ENCODE measurements around the gene SHROOM1. TPM values are rescaled to one million over a fixed set of nuclear protein-coding genes. Genes with fewer than 3 reads are reported as not detected.

The SHROOM1 gene
- total and polyA plus RNA-seq, 10 donors: 1.1 to 26.1 (median 3.1) TPM

GRCh38 chr5:132836852-132837251 lies 6.4 kb upstream of the SHROOM1 start:
- intact Hi-C loops (cut with DNase I; ENCODE audit: low total_unique reads): no loop called here
- Histone ChIP-seq H3K9me3 (no peaks in the 10 kb centered on the region), H3K36me3 (no peaks in the 10 kb centered on the region), H3K4me3 (no peak overlapping the region), H3K4me1 (peaks cover 0 to 10% (median 0%) of the 10 kb centered on the region in 6 donors), H3K27me3 (replicated peaks in 1 of 7) (no peaks in the 10 kb centered on the region), H3K27ac (no peak overlapping the region)
- DNase-seq: no peak
- 95 to 100% (median 96%) methylated on average over 1 of the region's 1 CpG for WGBS, 5 donors
- no peak for TF ChIP-seq CTCF (IDR thresholded peaks at IDR 0.05 in 8 of 11, conservative IDR thresholded peaks at IDR 0.05 in 3 of 11)
- no peak for TF ChIP-seq POLR2AphosphoS5 (IDR thresholded peaks at IDR 0.05)
- no peak for TF ChIP-seq POLR2A (IDR thresholded peaks at IDR 0.05)

- Histone ChIP-seq H3K27ac (no peak overlapping the region), H3K36me3 (no peaks in the 10 kb centered on the region), H3K9me3 (no peaks in the 10 kb centered on the region), H3K4me1 (peaks cover 4 to 22% (median 19%) of the 10 kb centered on the region in 6 donors), H3K4me3 (no peak overlapping the region), H3K27me3 (replicated peaks in 1 of 7) (peaks cover 0 to 27% (median 12%) of the 10 kb centered on the region in 7 donors)
- no peak for DNase-seq
- WGBS, 5 donors: 97 to 99% (median 98%) methylated on average over 3 of the region's 3 CpGs
- TF ChIP-seq POLR2AphosphoS5 (IDR thresholded peaks at IDR 0.05) (no peak), CTCF (IDR thresholded peaks at IDR 0.05 in 8 of 11, conservative IDR thresholded peaks at IDR 0.05 in 3 of 11) (no peak), POLR2A (IDR thresholded peaks at IDR 0.05) (no peak)
- intact Hi-C loops (cut with DNase I; ENCODE audit: low total_unique reads): no loop called here
These were observed 3.6 kb upstream of the SHROOM1 start for GRCh38 chr5:132834057-132834456.

- Histone ChIP-seq H3K4me3 (no peak overlapping the region), H3K27me3 (replicated peaks in 1 of 7) (peaks cover 0 to 41% (median 12%) of the 10 kb centered on the region in 7 donors), H3K36me3 (no peaks in the 10 kb centered on the region), H3K4me1 (peaks cover 4 to 24% (median 19%) of the 10 kb centered on the region in 6 donors), H3K27ac (no peak overlapping the region), H3K9me3 (no peaks in the 10 kb centered on the region)
- intact Hi-C loops (cut with DNase I; ENCODE audit: low total_unique reads): no loop called here
- no peak for DNase-seq
- WGBS, 5 donors: 87 to 100% (median 92%) methylated on average over 5 of the region's 5 CpGs
- TF ChIP-seq CTCF (IDR thresholded peaks at IDR 0.05 in 8 of 11, conservative IDR thresholded peaks at IDR 0.05 in 3 of 11): no peak
These were observed 2.2 kb upstream of the SHROOM1 start for GRCh38 chr5:132832612-132833011.

GRCh38 chr5:132831095-132831860 lies 831 bp upstream of the SHROOM1 start:
- H3K4me1 ChIP-seq: peaks cover 4 to 26% (median 21%) of the 10 kb centered on the region in 6 donors
- H3K27ac ChIP-seq: no peak overlapping the region
- 81 to 97% (median 92%) methylated on average over 14 to 15 of the region's 15 CpGs for WGBS, 5 donors
- TF ChIP-seq POLR2AphosphoS5 (IDR thresholded peaks at IDR 0.05) (no peak), CTCF (IDR thresholded peaks at IDR 0.05 in 8 of 11, conservative IDR thresholded peaks at IDR 0.05 in 3 of 11) (no peak), POLR2A (IDR thresholded peaks at IDR 0.05) (no peak)
- H3K36me3 ChIP-seq: no peaks in the 10 kb centered on the region
- H3K27me3 ChIP-seq (replicated peaks in 1 of 7): peaks cover 0 to 55% (median 20%) of the 10 kb centered on the region in 7 donors
- intact Hi-C loops (cut with DNase I; ENCODE audit: low total_unique reads): no loop called here
- peak overlapping the region in 4 of 8 donors; percentile 66 to 93 (median 71) for H3K4me3 ChIP-seq
- H3K9me3 ChIP-seq: no peaks in the 10 kb centered on the region
- no peak for DNase-seq
